Lower leg skin (tissue), 3 donors: ENCODE measurements around the gene OTUD3.

Experiments
- CTCF ChIP-seq, 3 donors: fragments of 450-650 bp; IDR thresholded peaks; one replicate each; pipeline ENCODE4 v1.5.1; 2016; ENCODE audit warnings: antibody characterized with exemption in 3 of 3, mild to moderate bottlenecking in 3 of 3, moderate library complexity in 2 of 3
- POLR2A ChIP-seq, 2 donors: fragments of 450-650 bp; IDR thresholded peaks; one replicate each; pipeline ENCODE4 v1.6.1; 2016 to 2017; ENCODE audit warnings: antibody characterized with exemption in 2 of 2, mild to moderate bottlenecking in 1 of 2, moderate library complexity in 1 of 2

GRCh38 chr1:19877181-19877750 is 4.9 kb upstream of the OTUD3 start:
- no peak for TF ChIP-seq POLR2A (IDR thresholded peaks at IDR 0.05)
- TF ChIP-seq CTCF (IDR thresholded peaks at IDR 0.05) = no peak
